Activated CD8-positive, alpha-beta T cell treated with anti-CD3 and anti-CD28 coated beads, Interleukin-2, amount 10 ng/mL, durations not matched to agents 7 days and 5 days (primary cell): ENCODE measurements around the gene GRIP2. TPM values are rescaled to one million over a fixed set of nuclear protein-coding genes. Genes with fewer than 3 reads are reported as not detected.

Source experiments
- ATAC-seq: fragments of 150-1000 bp; cut with Tn5 transposase; one replicate; pipeline ENCODE4 v1.10.0; 2021; ENCODE audit warnings: moderate library complexity
- CTCF ChIA-PET: fragments of 350-600 bp; sonication (Branson Sonifier 250); formaldehyde crosslinking; loops from one replicate; lab custom pipeline; 2021; ENCODE audit warnings: antibody characterized with exemption; lab: Charles Lee
- POLR2A ChIA-PET: fragments of 350-600 bp; sonication (Branson Sonifier 250); formaldehyde crosslinking; loops from one replicate; lab custom pipeline; 2021; ENCODE audit warnings: antibody characterized with exemption; lab: Charles Lee
- DNase-seq: peaks from one replicate; pipeline ENCODE4 v3.0.0-alpha.2; 2020
- H3K27ac Mint-ChIP-seq: one replicate; pipeline ENCODE4 v1.8.0; 2021; ENCODE audit warnings: mild to moderate bottlenecking, mixed read lengths
- H3K27me3 Mint-ChIP-seq: one replicate; pipeline ENCODE4 v1.8.0; 2021; ENCODE audit warnings: low read depth, mixed read lengths
- H3K36me3 Mint-ChIP-seq: one replicate; pipeline ENCODE4 v1.8.0; 2021; ENCODE audit warnings: low read depth, mixed read lengths
- H3K4me1 Mint-ChIP-seq: one replicate; pipeline ENCODE4 v1.8.0; 2021; ENCODE audit warnings: low read depth, mixed read lengths
- H3K4me3 Mint-ChIP-seq: one replicate; pipeline ENCODE4 v1.8.0; 2021; ENCODE audit warnings: mild to moderate bottlenecking, mixed read lengths
- H3K9me3 Mint-ChIP-seq: one replicate; pipeline ENCODE4 v1.8.0; 2022; ENCODE audit warnings: mixed read lengths; ENCODE audit not compliant: insufficient read depth
- total RNA-seq, 2 experiments: library from RNA; stranded (reverse); gene quantifications; one replicate each; pipeline ENCODE4 v1.2.3, GENCODE V29; 2021

The GRIP2 gene
- total RNA-seq, 2 experiments from 2014 or later, result not detected

DNA sequence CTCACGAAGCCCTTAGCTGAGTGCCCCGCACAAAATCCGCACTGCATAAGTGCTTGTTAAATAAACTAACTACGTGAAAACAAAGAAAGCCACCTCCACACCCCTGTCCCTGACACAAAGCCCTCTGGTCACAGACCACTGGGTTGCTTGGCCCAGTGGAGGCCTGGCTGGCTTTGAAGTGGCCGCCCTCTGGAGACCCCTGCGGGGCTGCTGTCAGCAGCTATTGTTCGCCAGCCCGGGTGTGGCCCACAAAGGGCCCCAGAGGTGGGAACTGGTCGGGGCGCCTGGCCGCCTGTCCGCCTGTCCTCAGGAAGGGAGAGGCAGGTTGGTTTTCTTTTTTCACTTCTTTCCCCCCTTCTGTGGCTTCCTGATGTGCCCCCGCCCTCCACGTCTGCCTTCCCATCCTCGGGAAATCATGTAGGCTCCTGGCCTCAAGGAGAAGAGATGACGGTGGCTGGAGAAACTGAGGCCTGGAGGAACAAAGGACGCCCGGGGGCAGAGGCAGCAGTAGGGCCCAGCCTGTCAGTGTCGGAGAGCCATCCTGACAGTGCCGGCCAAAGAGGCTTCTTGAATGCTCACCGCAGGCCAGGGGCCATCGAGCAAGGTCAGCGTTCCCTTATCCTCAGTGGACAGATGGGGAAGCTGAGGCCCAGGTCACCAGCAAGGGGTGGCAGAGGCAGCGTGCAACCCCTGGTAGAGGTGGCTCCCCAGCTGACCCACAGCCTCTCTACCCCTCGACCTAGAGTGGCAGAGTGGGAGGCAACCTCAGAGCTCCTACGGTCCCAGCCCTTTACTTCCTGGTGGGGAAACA lies 76.6 kb downstream of the GRIP2 start:
- Mint-ChIP-seq H3K4me3 (no peak overlapping the region), H3K27me3 (no peaks in the 10 kb centered on the region), H3K27ac (no peak overlapping the region), H3K9me3 (no peaks in the 10 kb centered on the region), H3K4me1 (peaks cover 15% of the 10 kb centered on the region), H3K36me3 (peaks cover 34% of the 10 kb centered on the region)
- ChIA-PET CTCF (interaction anchor here (1.0 to 3.6 kb wide), 5 partner anchors 61 to 260 kb away, joined by 3 to 22 read pairs (median 10); partner anchors contain the start of gene SLC6A6), POLR2A (interaction anchor here (0.6 kb wide), 1 partner anchor 62 kb away, joined by 4 read pairs; no protein-coding TSS in a partner anchor)
- ATAC-seq (no peak), DNase-seq (no peak)

- Mint-ChIP-seq H3K27ac (no peak overlapping the region), H3K36me3 (peaks cover 34% of the 10 kb centered on the region), H3K9me3 (no peaks in the 10 kb centered on the region), H3K27me3 (no peaks in the 10 kb centered on the region), H3K4me3 (no peak overlapping the region), H3K4me1 (peaks cover 12% of the 10 kb centered on the region)
- ChIA-PET POLR2A (interaction anchor here (2.1 kb wide), 1 partner anchor 61 kb away, joined by 6 read pairs; the partner anchor contains the start of gene SLC6A6), CTCF (interaction anchor here (0.7 to 3.6 kb wide), 8 partner anchors 27 to 259 kb away, joined by 3 to 22 read pairs (median 6); partner anchors contain the start of gene SLC6A6)
- no peak for ATAC-seq
- no peak for DNase-seq
These were observed 77.4 kb downstream of the GRIP2 start for GRCh38 chr3:14462738-14463137.

DNA sequence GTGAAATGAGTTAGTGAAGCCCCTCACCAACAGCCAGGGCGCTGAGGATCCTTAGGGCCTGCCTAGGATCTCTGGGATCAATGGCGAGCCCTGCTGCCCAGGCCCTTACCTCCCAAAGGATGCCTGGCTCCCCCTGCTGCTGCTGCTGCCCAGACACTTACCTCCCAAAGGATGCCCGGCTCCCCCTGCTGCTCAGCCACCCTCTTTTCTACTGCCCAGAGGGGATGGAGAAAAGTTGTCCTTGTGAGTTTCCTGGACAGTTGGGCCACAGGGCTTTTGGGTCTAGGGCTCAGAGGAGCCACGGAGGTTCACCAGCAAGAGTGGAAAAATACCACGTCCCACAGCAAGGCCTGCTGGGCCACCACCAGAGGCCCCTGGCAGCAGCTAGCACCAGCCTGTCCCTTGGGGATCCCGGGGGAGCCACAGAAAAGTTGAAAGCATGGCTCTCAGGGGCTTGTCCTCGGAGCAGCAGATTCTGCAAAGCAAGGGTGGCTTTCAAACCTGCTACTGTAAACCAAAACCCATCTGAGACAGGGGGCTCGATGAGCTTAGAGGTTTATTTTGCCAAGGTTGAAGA lies 78.3 kb downstream of the GRIP2 start:
- DNase-seq (peak; percentile 59), ATAC-seq (peak; percentile 77)
- H3K4me1 Mint-ChIP-seq, result peaks cover 12% of the 10 kb centered on the region
- peaks cover 32% of the 10 kb centered on the region for H3K36me3 Mint-ChIP-seq
- no peaks in the 10 kb centered on the region for H3K9me3 Mint-ChIP-seq
- CTCF ChIA-PET, result interaction anchor here (0.7 to 3.6 kb wide), 14 partner anchors 16 to 566 kb away, joined by 3 to 22 read pairs (median 4); partner anchors contain the start of gene SLC6A6
- H3K27ac Mint-ChIP-seq, result peak overlapping the region; percentile 65
- H3K4me3 Mint-ChIP-seq, result no peak overlapping the region
- POLR2A ChIA-PET, result interaction anchor here (2.1 kb wide), 1 partner anchor 60 kb away, joined by 6 read pairs; the partner anchor contains the start of gene SLC6A6
- no peaks in the 10 kb centered on the region for H3K27me3 Mint-ChIP-seq

GRCh38 chr3:14461006-14461747 lies 79.0 kb downstream of the GRIP2 start:
- Mint-ChIP-seq H3K4me3 (no peak overlapping the region), H3K27me3 (no peaks in the 10 kb centered on the region), H3K9me3 (no peaks in the 10 kb centered on the region), H3K4me1 (peaks cover 12% of the 10 kb centered on the region), H3K27ac (peak overlapping the region; percentile 65), H3K36me3 (peaks cover 32% of the 10 kb centered on the region)
- DNase-seq, result no peak
- ATAC-seq, result no peak
- ChIA-PET CTCF (interaction anchor here (0.7 to 3.6 kb wide), 11 partner anchors 15 to 565 kb away, joined by 3 to 22 read pairs (median 4); partner anchors contain the start of gene SLC6A6), POLR2A (interaction anchor here (2.1 kb wide), 1 partner anchor 59 kb away, joined by 6 read pairs; the partner anchor contains the start of gene SLC6A6)

DNA sequence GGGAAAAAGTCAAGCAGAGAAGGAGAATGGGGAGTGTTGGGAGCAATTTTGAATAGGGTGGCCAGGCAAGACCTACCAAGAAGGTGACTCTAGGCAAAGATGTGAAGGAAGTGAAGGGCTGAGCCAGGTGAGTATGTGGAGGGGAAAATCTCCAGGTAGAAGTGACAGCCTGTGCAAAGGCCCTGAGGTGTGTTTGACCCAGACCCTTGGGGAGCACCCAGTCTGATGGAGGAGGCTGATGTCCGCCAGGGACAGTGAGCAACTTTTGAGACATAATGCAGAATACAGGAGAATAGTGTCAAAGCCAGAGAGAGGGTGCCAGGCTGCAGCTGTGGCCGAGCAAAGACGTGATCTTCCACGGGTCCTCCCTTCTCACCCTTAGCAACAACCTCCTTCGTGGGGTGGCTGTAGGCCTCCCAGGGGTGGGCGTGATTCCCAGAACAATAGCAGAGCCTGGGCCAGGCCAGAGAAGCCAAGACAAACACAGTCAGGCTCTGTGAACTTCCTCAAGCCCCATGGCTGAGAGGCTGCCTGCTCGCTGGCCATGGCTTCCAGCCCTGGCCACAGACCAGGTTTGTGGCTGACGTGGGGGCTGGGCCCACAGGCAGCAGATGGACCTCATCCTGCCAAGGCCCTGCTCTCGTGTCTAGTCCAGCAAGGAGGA lies 79.7 kb downstream of the GRIP2 start:
- no peaks in the 10 kb centered on the region for H3K9me3 Mint-ChIP-seq
- H3K27me3 Mint-ChIP-seq, result no peaks in the 10 kb centered on the region
- CTCF ChIA-PET, result interaction anchor here (0.9 to 3.5 kb wide), 5 partner anchors 28 to 564 kb away, joined by 3 to 22 read pairs (median 4); no protein-coding TSS in a partner anchor
- H3K4me1 Mint-ChIP-seq, result peaks cover 12% of the 10 kb centered on the region
- H3K27ac Mint-ChIP-seq, result peak overlapping the region; percentile 65
- H3K4me3 Mint-ChIP-seq, result no peak overlapping the region
- ATAC-seq (no peak), DNase-seq (no peak)
- H3K36me3 Mint-ChIP-seq, result peaks cover 32% of the 10 kb centered on the region
- POLR2A ChIA-PET, result interaction anchor here (0.7 kb wide), 1 partner anchor 14 kb away, joined by 3 read pairs; no protein-coding TSS in a partner anchor

DNA sequence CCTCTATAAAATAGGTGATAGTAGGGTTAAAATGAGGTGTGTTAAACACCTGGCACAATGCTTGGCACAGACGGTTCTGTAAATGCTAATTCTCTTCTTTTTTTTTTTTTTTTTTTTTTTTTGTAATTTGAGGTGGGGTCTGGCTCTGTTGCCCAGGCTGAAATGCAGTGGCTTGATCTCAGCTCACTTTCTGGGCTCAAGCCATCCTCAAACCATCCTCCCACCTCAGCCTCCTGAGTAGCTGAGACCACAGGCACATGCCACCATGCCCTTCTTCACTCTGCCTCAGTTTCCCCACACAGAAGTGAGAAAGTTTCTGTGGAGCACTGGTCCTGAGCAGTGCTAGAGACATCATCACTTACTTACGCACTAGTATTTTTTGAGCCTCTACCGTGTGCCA lies 80.4 kb downstream of the GRIP2 start:
- Mint-ChIP-seq H3K27ac (no peak overlapping the region), H3K4me1 (peaks cover 12% of the 10 kb centered on the region), H3K4me3 (no peak overlapping the region), H3K27me3 (no peaks in the 10 kb centered on the region), H3K9me3 (no peaks in the 10 kb centered on the region), H3K36me3 (peaks cover 32% of the 10 kb centered on the region)
- DNase-seq, result no peak
- CTCF ChIA-PET, result interaction anchor here (3.5 kb wide), 1 partner anchor 256 kb away, joined by 22 read pairs; no protein-coding TSS in a partner anchor
- POLR2A ChIA-PET, result interaction anchor here (0.7 kb wide), 1 partner anchor 13 kb away, joined by 3 read pairs; no protein-coding TSS in a partner anchor
- ATAC-seq, result no peak

- H3K27ac Mint-ChIP-seq, result peak overlapping the region; percentile 37
- peaks cover 12% of the 10 kb centered on the region for H3K4me1 Mint-ChIP-seq
- DNase-seq (no peak), ATAC-seq (no peak)
- no peaks in the 10 kb centered on the region for H3K9me3 Mint-ChIP-seq
- no peak overlapping the region for H3K4me3 Mint-ChIP-seq
- CTCF ChIA-PET, result interaction anchor here (0.7 to 1.5 kb wide), 5 partner anchors 8 to 256 kb away, joined by 3 to 9 read pairs (median 4); partner anchors contain the start of gene SLC6A6
- H3K27me3 Mint-ChIP-seq, result no peaks in the 10 kb centered on the region
- POLR2A ChIA-PET, result interaction anchor here (0.7 kb wide), 1 partner anchor 13 kb away, joined by 3 read pairs; no protein-coding TSS in a partner anchor
- peaks cover 32% of the 10 kb centered on the region for H3K36me3 Mint-ChIP-seq
These were observed 80.8 kb downstream of the GRIP2 start for GRCh38 chr3:14459384-14459783.

DNA sequence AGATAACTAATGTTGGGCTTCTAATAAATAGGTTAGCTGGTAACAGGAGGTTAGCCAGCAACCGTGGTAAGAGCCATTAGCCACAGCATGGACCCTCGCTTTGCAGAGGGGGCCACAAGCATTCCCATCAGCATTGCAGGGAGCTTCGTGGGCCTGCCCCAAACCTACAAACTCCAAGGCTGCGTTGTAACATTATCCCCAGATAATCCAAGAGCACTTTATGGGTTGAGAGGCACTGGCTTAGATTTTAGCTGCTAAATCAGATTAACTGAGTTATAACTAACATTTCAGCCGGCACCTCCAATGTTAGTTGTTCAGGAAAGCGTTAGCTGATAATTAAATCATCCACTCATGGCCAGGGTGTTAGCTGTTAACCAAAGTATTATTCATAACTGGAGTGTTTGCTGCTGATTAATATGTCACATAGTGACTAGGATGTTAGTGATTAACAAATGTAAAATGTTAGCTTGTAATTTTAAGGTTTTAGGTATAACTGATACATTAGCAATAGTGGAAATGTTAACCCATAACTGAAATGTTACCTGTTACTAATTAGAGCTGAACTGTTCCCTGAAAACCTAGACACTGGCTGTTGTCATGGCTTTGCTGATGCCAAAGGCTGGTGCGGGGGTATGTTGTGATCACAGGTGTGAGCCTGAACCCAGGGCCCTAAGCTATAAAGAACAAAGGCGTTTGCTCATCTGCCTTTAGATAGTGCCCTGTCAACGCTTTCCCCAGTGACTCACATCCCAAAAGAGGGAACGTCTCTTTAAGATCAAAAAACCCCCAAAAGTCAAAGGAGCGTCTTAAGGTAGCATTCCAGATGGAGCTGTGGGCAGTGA lies 81.5 kb downstream of the GRIP2 start:
- peak overlapping the region; percentile 37 for H3K27ac Mint-ChIP-seq
- DNase-seq (no peak), ATAC-seq (no peak)
- no peaks in the 10 kb centered on the region for H3K9me3 Mint-ChIP-seq
- CTCF ChIA-PET, result interaction anchor here (0.7 to 1.5 kb wide), 7 partner anchors 9 to 255 kb away, joined by 3 to 9 read pairs (median 4); partner anchors contain the start of gene SLC6A6
- peaks cover 36% of the 10 kb centered on the region for H3K36me3 Mint-ChIP-seq
- no peak overlapping the region for H3K4me3 Mint-ChIP-seq
- no peaks in the 10 kb centered on the region for H3K27me3 Mint-ChIP-seq
- H3K4me1 Mint-ChIP-seq, result peaks cover 14% of the 10 kb centered on the region
- POLR2A ChIA-PET, result interaction anchor here (0.7 kb wide), 1 partner anchor 56 kb away, joined by 4 read pairs; the partner anchor contains the start of gene SLC6A6

GRCh38 chr3:14457999-14458398 lies 82.1 kb downstream of the GRIP2 start:
- CTCF ChIA-PET, result interaction anchor here (1.2 to 1.5 kb wide), 4 partner anchors 9 to 255 kb away, joined by 4 to 9 read pairs (median 6); partner anchors contain the start of gene SLC6A6
- no peaks in the 10 kb centered on the region for H3K9me3 Mint-ChIP-seq
- H3K4me3 Mint-ChIP-seq, result no peak overlapping the region
- H3K27me3 Mint-ChIP-seq, result no peaks in the 10 kb centered on the region
- DNase-seq, result no peak
- no peak for ATAC-seq
- H3K4me1 Mint-ChIP-seq, result peaks cover 15% of the 10 kb centered on the region
- POLR2A ChIA-PET, result interaction anchor here (0.5 kb wide), 1 partner anchor 217 kb away, joined by 3 read pairs; the partner anchor contains the start of gene C3orf20
- H3K36me3 Mint-ChIP-seq, result peaks cover 37% of the 10 kb centered on the region
- H3K27ac Mint-ChIP-seq, result no peak overlapping the region
